ENCODE measurements around the gene TCAIM.
"Not testable (repeated sequence)": the region's sequence is repeated elsewhere in the genome, so short reads cannot be mapped to it uniquely, and the experiment has no call there.

Gene TCAIM

DNA sequence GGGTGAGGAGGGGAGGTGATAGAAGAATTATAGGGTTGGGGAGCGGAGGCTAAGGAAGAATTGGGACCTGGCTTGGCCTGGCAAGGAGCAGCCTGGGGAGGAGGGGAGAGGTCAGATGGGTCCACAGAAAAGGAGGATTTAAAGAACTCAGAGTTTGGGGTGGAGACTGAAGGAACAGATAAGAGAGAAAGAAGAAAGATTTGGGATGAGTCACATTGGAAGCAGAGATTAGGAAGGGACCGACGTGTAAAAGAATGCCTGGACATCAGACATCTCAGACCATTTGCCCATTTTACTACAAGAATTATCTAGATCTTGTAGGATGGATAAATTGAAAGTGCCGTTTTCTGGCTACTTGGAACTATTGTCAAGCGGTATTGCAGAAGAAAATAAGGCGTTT is 10.4 kb downstream of the TCAIM start:
- no peak for DNase-seq

DNA sequence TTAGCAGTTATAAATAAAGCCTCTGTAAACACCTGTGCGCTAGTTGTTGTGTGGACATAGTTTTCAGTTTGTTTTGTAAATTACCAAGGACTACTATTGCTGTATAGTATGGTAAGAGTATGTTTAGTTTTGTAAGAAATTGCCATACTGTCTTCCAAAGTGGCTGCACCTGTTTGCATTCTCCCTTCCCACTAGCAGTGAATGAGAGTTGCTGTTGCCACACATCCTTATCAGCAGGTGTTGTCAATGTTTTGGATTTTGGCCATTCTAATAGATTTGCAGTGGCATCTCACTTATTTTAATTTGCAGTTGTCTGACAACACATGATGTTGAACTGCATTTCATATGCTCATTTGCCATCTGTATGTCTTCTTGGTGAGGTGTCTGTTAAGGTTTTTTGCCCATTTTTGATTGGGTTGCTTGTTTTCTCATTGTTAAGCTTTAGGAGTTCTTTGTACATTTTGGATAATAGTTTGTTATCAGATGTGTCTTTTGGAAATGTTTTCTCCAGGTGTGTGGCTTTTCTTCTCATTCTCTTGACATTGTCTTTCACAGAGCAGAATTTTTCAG is 14.9 kb downstream of the TCAIM start:
- DNase-seq: no peak

DNA sequence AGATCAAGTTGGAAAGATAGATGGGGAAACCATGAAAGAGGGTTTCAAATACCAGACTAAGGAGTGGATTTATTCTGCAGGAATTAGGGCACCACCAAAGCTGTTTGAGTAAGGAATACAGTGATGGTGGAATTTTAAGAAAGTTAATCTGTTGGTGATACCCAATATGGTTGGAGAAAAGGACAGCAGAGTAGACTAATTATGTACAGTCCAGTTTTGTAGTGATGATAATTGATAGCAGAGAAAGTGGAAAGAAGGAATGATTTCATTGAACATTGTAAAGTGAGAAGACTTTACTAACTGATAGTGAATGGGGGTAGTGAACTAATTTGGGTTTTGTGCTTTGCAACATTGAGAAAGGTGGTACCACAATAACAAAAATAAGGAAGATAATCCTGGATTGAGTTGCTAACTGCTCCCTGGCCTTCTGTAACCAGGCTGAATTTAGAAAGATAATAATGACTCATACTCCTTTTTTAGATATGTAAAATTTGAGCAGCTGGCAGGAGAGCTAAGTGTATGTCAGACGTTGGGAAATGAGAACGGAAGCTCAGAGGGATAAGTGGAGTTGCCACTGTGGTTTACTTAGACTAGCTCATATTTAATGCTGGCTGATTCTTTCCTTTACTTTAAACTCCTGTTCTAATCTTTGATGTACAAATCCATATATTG is 16.9 kb downstream of the TCAIM start:
- no peak for DNase-seq

DNA sequence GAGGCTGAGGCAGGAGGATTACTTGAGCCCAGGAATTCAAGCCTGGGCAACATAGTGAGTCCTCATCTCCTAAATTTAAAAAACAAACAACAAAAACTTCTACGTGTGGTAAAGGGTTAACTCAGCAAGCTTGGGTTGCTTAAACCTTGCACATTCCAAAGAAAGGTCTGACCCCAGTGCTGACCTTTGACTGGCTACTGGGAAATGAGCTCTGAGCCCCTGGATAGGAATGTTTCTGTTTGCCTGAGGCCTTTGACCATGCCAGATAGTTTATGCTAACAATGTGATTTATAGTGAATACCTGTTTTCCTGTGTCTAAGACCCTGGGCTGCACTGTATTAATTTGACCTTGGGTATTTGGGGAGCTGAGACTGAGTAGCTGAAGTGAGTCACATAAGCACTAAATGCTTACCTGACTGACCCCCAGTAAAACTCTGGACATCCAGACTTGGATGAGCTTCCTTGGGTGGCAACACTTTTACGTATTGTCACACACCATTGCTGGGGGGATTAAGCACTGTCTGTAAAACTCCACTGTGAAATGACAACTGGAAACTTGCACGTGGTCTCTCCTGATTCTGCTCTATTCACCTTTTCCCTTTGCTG is 20.7 kb downstream of the TCAIM start:
- no peak for DNase-seq

DNA sequence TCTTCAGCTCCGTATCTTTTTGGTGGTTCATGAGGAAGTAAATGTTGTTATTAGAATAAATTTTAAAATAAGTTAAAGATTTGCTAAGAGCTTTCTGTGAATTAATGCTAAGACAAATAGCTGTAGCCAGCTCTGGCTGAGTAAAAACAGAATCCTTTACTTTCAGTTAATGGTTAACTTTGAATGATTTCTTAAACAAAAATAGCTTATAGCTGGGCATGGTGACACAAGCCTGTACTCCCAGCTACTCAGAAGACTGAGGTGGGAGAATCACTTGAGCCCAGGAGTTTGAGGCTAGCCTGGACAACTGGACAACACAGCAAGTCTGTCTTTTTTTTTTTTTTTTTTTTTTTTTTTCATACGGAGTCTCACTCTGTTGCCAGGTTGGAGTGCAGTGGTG is 25.0 kb downstream of the TCAIM start:
- DNase-seq: no peak

DNA sequence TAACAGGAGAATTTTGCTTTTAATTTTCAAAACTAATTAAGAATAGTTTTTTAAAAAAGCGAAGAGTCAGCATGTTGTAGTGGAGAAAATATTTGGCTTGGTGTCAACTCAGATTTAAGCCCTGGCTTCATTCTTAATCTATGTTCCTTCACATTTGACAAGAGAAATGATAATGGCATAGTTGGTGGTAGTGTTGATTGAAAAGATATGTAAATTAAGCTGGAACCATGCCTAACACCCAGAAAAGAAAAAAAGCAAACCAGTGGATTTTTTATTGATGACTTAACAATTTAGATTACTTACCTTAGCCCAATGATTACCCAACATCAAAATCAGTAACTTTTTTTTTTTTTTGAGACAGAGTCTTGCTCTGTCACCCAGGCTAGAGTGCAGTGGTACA is 27.4 kb downstream of the TCAIM start:
- DNase-seq: no peak

DNA sequence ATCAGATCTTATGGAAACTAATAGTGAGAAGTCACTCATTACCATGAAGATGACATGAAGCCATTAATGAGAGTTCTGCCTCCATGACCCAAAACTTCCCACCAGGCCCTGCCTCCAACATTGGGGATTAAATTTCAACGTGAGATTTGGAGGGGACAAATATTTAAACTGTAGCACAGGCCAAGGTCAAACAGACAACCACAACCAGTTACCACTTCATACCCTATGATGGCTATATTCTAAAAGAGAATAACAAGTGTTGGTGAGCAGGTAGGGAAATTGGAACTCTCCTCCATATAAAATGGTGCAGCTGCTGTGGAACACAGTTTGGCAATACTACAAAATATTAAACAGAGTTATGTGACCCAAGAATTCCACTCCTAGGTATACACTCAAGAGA is 36.9 kb downstream of the TCAIM start:
- no peak for DNase-seq

DNA sequence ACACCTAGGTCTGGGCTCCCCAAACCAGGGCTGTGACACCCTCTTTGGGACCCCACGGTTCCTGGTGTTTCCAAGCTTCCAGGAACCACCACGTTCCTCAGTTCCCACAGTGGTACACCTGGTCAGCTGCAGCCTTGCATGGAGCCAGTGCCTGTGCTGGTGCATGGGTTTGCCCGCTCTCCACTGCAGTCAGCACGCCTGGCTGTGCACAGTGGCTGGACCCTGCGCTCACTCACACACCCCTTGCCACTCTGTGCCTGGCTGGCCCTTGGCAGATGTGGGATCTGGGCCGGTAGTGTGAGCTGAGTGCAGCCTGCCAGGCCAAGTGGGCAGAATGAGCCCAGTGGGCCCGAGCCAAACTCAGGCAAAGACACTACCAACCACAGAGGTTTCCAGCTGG is 48.8 kb downstream of the TCAIM start:
- DNase-seq: no peak

DNA sequence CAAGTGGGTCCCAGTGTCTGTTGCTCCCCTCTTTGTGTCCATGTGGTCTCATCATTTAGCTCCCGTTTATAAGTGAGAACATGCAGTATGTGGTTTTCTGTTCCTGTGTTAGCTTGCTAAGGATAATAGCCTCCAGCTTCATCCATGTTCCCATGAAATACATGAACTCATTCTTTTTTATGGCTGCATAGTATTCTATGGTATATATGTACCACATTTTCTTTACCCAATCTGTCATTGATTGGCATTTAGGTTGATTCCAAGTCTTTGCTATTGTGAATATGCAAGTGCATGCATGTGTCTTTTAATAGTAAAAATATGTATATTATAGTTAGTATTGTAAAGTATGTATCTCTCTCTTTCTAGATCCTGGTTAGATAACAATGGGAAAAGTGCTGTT is 53.9 kb downstream of the TCAIM start:
- no peak for DNase-seq

DNA sequence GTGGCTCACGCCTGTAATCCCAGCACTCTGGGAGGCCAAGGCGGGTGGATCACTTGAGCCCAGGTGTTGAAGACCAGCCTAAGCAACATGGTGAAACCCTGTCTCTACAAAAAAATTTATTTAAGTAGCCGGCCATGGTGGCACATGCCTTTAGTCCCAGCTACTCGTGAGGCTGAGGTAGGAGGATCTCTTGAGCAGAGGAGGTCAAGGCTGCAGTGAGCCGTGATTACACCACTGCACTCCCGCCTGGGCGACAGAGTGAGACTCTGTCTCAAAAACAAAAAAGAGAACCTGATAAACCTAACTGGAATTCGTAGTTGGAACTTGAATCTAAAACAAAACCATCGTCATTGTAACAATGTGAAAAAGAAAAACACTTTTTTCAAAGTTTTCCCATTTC is 57.1 kb downstream of the TCAIM start:
- no peak for DNase-seq

DNA sequence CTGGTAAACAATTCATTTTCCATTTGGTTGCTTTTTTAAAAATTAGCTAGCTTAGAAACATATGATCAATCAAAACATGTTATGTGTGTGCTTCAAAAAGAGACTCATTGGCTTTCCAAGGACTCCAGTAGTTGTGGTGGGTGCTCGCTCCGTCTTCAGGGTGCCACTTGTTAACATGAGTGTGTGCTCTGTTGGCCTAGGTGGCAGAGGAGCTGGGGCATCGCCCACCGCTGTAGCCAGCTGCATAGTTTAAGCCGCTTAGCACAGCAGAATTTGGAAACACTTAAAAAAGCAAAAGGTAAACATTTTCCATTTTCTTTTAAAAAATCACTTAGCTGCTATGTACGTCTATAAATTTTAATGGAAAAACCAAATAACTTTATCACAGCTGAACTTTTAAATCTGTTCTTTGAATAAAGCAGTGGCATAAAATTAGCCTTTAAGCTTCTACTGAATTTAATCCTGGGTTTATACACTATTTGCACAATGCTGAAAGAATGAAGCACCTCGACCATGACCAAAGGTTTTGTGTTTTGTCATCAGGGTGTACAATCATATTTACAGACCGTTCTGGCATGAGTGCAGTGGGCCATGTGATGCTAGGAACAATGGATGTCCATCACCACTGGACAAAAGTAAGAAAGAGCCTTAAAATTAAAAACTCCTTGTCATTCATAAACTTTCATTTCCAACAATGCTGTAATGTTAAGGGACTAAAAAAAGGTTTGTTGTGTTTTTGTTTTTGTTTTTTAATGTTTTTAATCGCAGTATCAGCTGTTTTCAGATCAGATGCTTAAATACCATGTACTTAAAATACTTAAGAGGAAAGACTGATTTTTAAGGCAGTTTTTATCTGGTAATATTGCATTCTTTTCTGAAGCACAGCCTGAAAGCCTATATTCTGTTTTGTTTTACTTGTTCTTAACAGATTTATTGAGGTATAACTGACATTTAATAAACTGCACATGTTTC is 57.9 kb downstream of the TCAIM start:
- no peak for DNase-seq

DNA sequence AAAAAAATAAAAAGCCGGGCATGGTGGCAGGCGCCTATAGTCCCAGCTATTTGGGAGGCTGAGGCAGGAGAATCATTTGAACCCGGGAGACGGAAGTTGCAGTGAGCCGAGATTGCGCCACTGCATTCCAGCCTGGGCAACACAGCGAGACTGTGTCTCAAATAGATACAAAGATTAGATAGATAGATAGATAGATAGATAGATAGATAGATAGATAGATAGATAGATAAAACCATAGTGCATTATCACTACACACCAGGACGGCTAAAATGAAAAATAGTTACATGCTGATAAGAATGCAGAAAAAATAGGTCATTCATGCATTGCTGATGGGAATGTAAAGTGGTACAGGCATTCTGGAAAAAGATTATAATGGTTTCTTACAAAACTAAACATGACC is 59.7 kb downstream of the TCAIM start:
- DNase-seq: not testable (repeated sequence)

DNA sequence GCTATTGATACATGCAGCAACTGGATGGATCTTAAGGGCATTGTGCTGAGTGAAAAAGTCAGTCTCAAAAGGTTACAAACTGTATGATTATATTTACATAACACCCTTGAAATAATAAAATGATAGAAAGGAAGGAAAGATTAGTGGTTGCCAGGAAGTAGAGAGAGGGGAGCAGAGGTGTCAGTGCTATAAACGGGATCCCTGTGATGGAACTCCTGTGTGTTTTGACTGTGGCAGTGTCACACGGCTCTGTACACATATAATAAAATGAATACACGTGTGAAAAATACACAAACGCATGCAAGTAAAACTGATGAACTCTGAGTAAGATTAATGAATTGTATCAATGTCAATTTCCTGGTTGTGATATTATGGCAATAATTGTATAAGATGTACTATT is 60.3 kb downstream of the TCAIM start:
- DNase-seq: no peak

DNA sequence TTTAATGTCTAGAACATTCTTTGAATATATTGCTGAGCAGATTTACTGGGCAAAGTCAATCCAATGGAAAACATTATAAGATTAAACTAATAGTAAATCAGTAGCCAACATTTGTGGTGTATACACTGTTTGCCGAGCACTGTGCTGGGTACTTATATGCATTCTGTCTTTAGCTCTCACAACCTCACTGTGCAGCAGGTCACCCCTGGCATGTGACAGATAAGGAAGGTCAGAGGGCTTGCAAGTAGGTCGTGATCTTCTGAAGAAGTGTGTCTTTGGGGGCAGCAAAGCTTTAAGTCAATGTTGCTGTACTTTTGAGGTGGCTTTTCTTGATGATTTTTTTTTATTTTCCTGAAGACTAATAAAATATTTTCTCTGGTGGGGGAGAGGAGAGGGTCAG is 62.2 kb downstream of the TCAIM start:
- DNase-seq: no peak

DNA sequence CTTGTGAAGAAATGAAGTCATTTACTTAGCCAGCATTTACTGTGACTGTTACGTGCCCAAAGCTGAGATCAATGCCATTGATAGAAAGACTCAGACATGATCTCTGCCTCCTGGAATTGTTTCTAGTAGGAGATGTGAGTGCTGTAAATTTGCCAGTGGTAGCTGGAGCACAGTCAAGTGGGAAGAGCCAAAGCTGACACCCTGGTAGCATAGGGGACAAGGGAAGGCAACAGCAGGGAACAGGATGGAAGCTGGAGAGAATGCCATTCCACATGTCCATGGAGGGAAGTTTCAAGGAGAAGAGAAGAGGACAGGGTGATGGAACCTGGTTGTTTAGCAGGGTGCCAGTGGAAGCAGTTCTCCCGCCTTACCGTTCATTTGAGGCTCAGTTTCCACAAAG is 64.0 kb downstream of the TCAIM start:
- DNase-seq: no peak

DNA sequence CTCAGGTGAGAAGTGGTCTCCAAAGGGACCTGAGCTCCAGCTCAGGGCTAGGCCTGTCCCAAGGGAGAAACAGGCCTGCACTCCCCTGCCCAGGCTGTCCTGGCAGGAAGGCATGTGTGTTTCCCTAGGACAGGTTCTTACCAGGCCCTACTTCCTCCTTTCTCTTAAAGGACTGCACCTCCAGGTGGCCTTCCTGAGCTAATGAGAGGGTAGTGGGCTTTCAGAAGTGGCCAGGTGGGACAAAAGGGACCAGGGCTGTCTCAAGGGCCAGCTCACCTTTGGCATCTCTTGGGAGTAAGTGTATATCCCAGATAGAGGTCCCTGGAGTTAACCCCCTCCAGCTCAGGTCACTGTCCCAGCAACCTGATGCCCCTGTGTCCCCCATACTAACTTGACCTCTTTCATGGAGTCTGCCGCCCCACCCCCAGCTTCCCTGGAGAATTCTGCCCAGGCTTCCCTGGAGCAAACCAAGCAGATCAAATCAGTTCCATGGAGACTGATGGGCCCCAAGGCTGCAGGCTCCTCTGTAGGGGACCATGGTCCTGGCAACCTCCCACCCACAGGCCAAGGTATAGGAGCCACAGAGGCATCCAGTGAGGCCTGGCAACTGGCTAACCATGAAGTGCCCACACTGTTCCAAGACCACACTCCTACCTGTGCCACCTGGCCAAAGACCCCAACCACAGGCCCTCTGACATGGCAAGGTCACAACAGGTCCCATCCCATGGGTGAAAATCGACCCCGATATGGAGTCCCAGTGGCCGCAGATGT is 71.3 kb downstream of the TCAIM start:
- no peak for DNase-seq

DNA sequence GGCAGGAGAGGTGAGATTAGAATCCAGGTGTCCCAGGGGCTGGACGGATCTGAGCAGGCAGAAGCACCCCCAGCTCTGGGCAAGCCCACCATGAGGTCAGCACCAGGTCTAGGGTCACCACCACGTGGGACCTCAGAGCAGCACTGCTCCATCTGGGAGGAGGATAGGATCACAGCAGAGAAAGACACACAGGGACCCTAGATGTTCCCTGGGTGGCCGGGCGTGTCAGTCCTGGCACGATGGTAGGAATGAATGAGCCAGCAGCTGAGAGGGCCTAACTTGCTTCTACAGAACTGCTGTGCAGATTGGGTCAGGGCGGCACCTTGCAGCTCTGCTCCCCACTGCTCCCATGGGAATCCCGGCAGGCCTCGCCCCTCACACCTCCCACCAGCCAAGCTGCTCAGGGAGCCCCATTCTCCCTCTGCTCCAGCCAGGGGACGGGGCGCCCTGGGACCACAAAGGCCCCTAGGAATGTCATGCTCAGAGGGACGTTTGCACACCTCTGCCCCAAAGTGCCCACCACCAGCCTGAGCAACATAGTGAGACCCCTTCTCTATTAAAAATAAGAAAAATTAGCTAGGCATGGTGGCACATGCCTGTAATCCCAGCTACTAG is 72.6 kb downstream of the TCAIM start:
- DNase-seq: no peak

DNA sequence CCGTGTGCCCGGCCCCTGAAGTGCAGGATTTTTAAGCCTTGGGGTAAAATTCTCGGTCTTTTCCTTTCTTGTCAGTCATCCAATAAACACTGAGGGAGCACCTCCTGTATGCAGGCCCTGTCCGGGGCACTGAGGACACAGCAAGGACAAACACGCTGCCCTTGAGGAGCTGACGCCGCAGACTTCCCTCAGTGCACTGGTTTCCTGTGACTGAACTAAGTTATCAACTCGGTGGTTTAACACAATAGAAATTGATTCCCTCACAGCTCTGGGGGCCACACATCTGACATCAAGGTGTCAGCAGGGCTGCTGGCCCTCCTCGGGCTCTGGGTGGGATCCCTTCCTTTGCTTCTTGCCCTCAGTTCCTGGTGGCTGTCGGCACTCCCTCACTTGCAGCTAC is 73.8 kb downstream of the TCAIM start:
- no peak for DNase-seq

DNA sequence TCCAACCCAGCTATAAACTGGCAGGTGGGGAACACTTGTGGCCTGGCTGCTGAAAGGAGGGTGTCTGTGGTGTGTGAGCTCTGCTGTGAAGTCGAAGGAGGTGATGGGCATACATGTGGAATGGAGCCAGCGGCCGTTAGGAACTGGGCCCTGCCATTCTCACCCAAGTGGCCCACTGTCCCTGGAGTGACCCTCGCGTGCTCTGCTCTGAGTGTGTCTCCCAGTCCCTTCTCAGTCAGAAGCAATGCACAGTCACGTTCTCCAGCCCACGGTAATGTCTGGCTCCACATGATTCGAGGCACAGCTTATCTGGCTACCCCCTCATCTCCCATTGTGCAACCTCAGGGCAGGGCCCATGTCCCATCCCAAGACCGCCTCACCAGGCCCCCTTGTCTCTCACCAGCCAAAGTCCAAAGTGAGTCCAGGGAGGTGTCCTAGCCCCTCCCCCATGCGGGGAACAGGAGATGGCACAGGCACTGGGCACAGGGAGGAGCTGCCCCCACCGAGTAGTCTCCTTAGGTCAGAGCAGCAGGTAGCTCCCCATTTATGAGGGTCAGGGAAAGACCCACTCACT is 76.0 kb downstream of the TCAIM start:
- DNase-seq: no peak

DNA sequence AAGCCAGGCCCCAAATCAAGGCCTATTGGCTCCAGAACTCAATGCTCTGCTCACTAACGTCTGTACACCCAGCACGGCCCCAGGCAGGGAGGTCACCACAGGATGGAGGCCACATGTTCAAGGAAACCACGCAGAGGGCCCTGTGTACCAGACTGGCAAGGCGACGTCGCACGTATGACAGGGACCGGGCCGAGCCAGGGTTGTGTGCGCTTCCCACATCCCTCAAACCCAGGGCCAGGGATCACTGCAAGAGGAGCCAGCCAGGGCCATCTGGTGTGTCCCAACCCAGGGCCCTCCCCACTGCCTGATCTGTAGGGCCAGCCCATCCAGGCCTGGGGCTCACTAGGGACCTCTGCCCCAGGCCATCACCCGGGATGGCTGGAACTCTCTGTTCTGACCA is 76.9 kb downstream of the TCAIM start:
- DNase-seq: no peak

DNA sequence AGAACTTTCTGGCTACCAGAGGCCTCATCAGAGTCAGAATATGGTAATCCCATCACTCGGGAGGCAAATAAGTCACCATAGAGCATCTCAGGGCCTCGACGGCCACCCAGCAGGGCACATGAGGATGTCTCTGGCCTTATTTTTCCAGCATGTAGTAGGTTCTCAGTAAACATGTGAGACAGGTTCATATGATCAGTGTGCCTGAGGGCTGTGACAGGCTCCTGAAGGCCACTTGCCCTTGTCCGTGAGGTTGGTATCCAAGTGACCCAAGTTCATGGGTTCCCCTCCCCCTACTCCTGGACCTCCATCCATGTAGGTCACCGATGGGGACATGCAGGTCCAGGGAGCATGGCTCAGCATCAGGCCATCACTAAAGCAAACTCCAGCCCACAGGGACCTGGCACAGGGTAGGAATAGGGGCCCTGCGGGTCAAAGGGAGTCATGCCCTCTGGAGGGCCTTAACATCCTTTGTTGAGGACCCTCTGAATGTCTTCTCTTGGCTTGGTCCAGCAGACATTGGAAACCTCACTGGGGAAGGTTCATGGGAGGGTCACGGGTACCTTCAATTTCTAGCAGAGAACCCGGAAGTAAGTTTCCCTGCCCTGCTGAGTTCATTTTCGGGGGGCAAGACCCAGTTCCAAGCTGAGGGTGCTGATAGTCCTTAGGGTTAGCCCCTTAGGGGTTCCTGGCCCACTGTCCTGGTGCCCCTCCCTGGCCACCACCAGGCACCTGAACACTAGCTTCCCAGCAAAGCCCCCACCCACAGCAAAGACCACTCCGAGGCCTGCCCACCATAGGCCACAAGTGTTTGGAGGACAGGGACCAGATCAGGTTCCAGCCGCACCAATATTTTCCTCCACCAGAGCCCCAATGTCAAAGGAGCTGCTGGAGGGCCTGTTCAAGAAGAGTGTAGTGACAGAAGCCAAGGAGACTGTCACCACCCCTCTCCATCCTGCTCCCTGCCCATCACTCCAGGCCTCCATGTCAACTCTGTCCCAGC is 77.8 kb downstream of the TCAIM start:
- DNase-seq: no peak
